ENCODE measurements around the gene SPTBN1. TPM values are rescaled to one million over a fixed set of nuclear protein-coding genes. Genes with fewer than 3 reads are reported as not detected.

Gene SPTBN1
- total and polyA plus RNA-seq, 2 of the 13 experiments (the other 11 are each of a cell fraction or from before 2014, with no cell fraction given), result 123 to 299 TPM

DNA sequence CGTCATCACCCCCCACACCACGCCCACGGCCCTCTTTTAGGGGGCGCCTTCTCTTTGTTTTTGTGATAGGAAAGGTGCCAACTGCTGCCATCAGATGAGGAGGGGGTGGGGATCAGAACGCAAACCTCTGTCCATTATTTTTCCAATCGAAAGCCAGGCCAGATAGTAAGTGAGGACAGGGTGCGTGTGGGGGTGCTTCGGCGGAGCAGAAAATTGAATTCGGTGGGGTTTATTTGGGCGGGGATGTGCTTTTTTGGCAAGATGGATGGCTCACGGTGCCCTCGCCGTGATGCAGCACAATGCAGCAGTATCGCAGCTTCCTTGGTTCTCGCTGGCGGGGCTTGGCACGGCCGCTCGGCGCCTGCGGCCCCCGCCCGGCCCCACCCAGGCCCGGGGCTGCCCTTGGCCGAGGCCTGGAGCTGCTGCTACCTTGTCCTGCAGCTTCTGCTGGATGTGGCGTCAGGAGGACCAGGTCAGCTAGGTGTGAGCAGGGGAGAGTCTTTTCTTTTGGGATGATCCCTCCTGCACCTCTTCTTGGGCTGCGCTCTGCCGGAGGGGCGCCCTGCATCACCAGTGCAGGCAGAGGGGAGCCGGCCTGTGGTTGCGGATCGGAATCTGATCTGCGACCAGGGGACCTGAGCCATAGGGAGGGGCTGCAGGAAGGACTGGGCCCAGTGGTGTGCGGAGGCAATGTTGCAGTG lies 1.3 kb downstream of the SPTBN1 start (continued):
- TF ChIP-seq, protein P1, sequence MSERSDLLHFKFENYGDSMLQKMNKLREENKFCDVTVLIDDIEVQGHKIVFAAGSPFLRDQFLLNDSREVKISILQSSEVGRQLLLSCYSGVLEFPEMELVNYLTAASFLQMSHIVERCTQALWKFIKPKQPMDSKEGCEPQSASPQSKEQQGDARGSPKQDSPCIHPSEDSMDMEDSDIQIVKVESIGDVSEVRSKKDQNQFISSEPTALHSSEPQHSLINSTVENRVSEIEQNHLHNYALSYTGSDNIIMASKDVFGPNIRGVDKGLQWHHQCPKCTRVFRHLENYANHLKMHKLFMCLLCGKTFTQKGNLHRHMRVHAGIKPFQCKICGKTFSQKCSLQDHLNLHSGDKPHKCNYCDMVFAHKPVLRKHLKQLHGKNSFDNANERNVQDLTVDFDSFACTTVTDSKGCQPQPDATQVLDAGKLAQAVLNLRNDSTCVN (CRISPR knock-in tag; IDR thresholded peaks at IDR 0.05; ENCODE audit: borderline replicate concordance), result no peak
- TF ChIP-seq, protein P2, sequence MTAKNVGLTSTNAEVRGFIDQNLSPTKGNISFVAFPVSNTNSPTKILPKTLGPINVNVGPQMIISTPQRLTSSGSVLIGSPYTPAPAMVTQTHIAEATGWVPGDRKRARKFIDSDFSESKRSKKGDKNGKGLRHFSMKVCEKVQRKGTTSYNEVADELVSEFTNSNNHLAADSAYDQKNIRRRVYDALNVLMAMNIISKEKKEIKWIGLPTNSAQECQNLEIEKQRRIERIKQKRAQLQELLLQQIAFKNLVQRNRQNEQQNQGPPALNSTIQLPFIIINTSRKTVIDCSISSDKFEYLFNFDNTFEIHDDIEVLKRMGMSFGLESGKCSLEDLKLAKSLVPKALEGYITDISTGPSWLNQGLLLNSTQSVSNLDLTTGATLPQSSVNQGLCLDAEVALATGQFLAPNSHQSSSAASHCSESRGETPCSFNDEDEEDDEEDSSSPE (CRISPR knock-in tag; IDR thresholded peaks at IDR 0.05), result no peak
- peak; percentile 36; the same call in 1 of the 2 replicates for TF ChIP-seq BCL6 (CRISPR knock-in tag; IDR thresholded peaks at IDR 0.05)
- no peak for TF ChIP-seq ZNF10 (CRISPR knock-in tag; IDR thresholded peaks at IDR 0.05; ENCODE audit: borderline replicate concordance, low read depth)
- peak; percentile 77; the same call in 1 of the 2 replicates for TF ChIP-seq ZFY (CRISPR knock-in tag; IDR thresholded peaks at IDR 0.05)
- no peak for TF ChIP-seq ZNF841 (CRISPR knock-in tag; IDR thresholded peaks at IDR 0.05; ENCODE audit: borderline replicate concordance)
- TF ChIP-seq AGO2 (optimal IDR thresholded peaks at IDR 0.05; ENCODE audit: low read depth, low read length), result peak; percentile 93
- TF ChIP-seq AHR (CRISPR knock-in tag; IDR thresholded peaks at IDR 0.05), result peak; percentile 53; the same call in 1 of the 2 replicates
- TF ChIP-seq ISL2 (CRISPR knock-in tag; IDR thresholded peaks at IDR 0.05), result no peak
- TF ChIP-seq KMT2A (CRISPR knock-in tag; IDR thresholded peaks at IDR 0.05), result peak; percentile 93
- TF ChIP-seq, protein P3, sequence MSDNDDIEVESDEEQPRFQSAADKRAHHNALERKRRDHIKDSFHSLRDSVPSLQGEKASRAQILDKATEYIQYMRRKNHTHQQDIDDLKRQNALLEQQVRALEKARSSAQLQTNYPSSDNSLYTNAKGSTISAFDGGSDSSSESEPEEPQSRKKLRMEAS (IDR thresholded peaks at IDR 0.05), result no peak; the same call in none of the 2 replicates
- no peak for TF ChIP-seq ZNF607 (CRISPR knock-in tag; IDR thresholded peaks at IDR 0.05; ENCODE audit: borderline replicate concordance)
- TF ChIP-seq ZSCAN9 (CRISPR knock-in tag; IDR thresholded peaks at IDR 0.05; ENCODE audit: borderline replicate concordance), result no peak
- no peak for TF ChIP-seq SMARCE1 (IDR thresholded peaks at IDR 0.05; ENCODE audit: borderline replicate concordance)
- TF ChIP-seq, protein P4, sequence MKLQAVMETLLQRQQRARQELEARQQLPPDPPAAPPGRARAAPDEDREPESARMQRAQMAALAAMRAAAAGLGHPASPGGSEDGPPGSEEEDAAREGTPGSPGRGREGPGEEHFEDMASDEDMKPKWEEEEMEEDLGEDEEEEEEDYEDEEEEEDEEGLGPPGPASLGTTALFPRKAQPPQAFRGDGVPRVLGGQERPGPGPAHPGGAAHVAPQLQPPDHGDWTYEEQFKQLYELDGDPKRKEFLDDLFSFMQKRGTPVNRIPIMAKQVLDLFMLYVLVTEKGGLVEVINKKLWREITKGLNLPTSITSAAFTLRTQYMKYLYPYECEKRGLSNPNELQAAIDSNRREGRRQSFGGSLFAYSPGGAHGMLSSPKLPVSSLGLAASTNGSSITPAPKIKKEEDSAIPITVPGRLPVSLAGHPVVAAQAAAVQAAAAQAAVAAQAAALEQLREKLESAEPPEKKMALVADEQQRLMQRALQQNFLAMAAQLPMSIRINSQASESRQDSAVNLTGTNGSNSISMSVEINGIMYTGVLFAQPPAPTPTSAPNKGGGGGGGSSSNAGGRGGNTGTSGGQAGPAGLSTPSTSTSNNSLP (IDR thresholded peaks at IDR 0.05; ENCODE audit: low read depth, low read length), result no peak
- no peak for TF ChIP-seq ZNF17 (CRISPR knock-in tag; IDR thresholded peaks at IDR 0.05)
- TF ChIP-seq JUN (CRISPR knock-in tag; IDR thresholded peaks at IDR 0.05), result no peak
- TF ChIP-seq EEA1 (CRISPR knock-in tag; IDR thresholded peaks at IDR 0.05; ENCODE audit: borderline replicate concordance), result peak; percentile 45; the same call in 1 of the 2 replicates
- TF ChIP-seq PHF8 (CRISPR knock-in tag; IDR thresholded peaks at IDR 0.05), result peak; percentile 74
- no peak for TF ChIP-seq MAFG (CRISPR knock-in tag; IDR thresholded peaks at IDR 0.05)
- no peak for TF ChIP-seq REXO4 (CRISPR knock-in tag; IDR thresholded peaks at IDR 0.05; ENCODE audit: borderline replicate concordance)
- TF ChIP-seq TGIF2 (CRISPR knock-in tag; IDR thresholded peaks at IDR 0.05), result peak; percentile 56; the same call in 1 of the 2 replicates
- no peak for TF ChIP-seq ZNF790 (CRISPR knock-in tag; IDR thresholded peaks at IDR 0.05; ENCODE audit: borderline replicate concordance)
- no peak for TF ChIP-seq ZNF296 (CRISPR knock-in tag; conservative IDR thresholded peaks at IDR 0.05)
- TF ChIP-seq, protein P5, sequence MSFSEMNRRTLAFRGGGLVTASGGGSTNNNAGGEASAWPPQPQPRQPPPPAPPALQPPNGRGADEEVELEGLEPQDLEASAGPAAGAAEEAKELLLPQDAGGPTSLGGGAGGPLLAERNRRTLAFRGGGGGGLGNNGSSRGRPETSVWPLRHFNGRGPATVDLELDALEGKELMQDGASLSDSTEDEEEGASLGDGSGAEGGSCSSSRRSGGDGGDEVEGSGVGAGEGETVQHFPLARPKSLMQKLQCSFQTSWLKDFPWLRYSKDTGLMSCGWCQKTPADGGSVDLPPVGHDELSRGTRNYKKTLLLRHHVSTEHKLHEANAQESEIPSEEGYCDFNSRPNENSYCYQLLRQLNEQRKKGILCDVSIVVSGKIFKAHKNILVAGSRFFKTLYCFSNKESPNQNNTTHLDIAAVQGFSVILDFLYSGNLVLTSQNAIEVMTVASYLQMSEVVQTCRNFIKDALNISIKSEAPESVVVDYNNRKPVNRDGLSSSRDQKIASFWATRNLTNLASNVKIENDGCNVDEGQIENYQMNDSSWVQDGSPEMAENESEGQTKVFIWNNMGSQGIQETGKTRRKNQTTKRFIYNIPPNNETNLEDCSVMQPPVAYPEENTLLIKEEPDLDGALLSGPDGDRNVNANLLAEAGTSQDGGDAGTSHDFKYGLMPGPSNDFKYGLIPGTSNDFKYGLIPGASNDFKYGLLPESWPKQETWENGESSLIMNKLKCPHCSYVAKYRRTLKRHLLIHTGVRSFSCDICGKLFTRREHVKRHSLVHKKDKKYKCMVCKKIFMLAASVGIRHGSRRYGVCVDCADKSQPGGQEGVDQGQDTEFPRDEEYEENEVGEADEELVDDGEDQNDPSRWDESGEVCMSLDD (CRISPR knock-in tag; IDR thresholded peaks at IDR 0.05; ENCODE audit: borderline replicate concordance), result no peak
